ENCODE results near the gene SEPHS2.
"Not testable (repeated sequence)": the region's sequence is repeated elsewhere in the genome, so short reads cannot be mapped to it uniquely, and the experiment has no call there.

The SEPHS2 gene

DNA sequence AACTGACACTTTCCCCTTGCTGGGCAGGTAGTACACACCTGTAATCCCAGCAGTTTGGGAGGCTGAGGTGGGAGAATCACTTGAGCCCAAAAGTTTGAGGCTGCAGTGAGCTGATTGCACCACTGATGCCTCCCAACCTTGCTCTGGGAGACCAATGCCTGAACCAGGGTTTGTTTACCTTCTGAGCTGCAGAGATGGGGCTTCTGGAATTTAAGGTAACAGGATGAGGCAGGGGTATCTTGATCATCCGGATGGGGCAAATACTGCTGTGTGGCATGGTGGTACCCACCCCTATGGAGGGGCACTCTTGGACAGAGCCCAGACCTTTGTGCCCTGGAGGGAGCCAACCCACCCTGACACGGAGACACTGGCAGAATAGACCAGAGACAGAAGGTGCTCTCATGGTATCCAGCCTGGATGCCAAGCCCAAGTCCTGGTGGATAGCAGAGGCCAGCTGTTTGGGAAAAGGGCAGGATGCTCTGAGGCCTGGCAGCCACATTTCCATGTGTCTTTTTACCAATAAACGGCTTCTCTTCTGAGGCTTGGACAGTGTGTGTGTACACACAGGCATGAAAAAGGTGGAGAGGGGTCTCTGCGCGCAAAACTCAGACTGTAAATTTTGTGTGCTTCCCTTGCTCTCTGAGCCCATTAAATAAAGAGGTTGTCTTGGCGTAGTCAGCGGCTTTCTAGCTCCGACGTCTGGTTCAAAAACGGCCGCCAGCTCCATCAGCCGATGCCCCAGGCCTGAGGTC is 46.1 kb downstream of the SEPHS2 start:
- no peak for DNase-seq (ENCODE audit: extremely low read depth in 1 of 2, low read depth in 1 of 2)

DNA sequence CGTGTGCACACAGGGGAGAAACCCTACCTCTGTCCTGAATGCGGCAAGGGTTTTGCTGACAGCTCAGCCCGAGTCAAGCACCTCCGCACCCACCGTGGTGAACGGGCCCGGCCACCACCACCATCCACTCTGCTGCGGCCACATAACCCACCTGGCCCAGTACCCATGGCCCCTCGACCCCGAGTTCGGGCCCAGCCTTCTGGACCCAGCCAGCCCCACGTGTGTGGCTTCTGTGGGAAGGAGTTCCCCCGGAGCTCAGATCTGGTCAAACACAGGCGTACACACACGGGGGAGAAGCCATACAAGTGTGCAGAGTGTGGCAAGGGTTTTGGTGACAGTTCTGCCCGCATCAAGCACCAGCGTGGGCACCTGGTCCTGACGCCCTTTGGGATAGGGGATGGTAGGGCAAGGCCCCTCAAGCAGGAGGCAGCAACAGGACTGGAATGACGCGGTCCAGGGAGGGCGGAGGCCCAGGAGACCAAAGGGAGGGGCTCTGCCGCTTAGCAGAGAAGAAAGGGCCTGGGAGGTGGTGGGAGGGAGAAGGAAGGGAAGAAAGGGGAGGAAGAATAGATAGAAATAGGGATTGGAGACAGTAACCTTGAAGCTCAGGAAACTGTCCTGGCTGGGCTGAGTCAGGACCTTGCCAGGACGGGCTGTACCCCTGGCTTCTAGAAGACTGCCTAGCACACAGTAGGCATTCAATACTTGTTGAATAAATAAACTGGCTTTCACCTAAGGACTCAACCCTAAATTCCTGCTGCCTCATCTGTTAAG is 46.8 kb downstream of the SEPHS2 start:
- DNase-seq (ENCODE audit: extremely low read depth in 1 of 2, low read depth in 1 of 2) = no peak

DNA sequence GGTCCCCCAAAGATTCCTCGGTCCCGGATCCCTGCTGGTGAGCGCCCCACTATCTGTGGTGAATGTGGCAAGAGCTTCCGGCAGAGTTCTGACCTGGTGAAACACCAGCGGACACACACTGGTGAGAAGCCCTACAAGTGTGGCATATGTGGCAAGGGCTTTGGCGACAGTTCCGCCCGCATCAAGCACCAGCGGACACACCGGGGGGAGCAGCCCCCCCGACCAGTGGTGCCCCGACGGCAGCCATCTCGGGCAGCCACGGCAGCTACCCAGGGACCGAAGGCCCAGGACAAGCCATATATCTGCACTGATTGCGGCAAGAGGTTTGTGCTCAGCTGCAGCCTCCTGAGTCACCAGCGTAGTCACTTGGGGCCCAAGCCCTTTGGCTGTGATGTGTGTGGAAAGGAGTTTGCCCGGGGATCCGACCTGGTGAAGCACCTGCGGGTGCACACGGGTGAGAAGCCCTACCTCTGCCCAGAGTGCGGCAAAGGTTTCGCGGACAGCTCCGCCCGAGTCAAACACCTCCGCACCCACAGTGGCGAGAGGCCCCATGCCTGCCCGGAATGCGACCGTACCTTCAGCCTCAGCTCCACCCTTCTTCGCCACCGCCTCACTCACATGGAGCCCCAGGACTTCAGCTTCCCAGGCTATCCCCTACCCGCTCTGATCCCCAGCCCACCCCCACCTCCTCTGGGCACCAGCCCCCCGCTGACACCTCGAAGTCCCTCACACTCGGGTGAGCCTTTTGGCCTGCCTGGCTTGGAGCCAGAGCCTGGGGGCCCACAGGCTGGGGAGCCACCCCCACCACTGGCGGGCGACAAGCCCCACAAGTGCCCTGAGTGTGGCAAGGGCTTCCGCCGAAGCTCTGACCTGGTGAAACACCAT is 47.7 kb downstream of the SEPHS2 start:
- no peak for DNase-seq (ENCODE audit: extremely low read depth in 1 of 2, low read depth in 1 of 2)

DNA sequence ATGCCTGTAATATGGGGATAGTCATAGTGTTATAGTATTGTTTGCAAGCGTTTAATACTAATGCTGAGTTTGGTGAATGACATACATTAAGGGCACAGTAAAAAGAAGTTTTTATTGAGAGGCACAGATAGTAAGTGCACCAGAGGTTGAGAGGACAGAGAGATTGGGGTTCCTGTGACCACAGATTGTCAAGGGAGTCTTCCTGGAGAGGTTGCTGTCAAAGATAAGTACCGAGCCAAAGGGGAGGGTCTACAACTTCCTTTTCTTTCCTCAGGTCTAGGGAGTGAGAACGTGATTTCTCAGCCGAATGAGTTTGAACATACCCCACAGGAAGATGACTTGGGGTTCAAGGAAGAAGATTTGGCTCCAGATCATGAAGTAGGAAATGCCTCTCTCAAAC is 48.6 kb downstream of the SEPHS2 start:
- DNase-seq (ENCODE audit: extremely low read depth in 1 of 2, low read depth in 1 of 2) = no peak

DNA sequence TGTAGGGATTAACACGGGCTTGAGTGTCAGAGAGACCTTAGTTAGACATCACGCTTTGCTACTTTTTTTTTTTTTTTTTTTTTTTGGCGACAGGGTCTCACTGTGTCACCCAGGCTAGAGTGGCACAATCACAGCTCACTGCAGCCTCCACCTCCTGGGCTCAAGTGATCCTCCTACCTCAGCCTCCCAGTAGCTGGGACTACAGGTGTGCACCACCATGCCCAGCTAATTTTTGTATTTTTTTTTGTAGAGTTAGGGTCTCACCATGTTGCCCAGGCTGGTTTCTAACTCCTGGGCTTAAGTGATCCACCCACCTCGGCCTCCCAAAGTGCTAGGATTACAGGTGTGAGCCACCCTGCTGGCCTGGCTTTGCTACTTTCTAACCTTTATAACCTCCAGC is 49.0 kb downstream of the SEPHS2 start:
- DNase-seq (ENCODE audit: extremely low read depth in 1 of 2, low read depth in 1 of 2) = not testable (repeated sequence)

DNA sequence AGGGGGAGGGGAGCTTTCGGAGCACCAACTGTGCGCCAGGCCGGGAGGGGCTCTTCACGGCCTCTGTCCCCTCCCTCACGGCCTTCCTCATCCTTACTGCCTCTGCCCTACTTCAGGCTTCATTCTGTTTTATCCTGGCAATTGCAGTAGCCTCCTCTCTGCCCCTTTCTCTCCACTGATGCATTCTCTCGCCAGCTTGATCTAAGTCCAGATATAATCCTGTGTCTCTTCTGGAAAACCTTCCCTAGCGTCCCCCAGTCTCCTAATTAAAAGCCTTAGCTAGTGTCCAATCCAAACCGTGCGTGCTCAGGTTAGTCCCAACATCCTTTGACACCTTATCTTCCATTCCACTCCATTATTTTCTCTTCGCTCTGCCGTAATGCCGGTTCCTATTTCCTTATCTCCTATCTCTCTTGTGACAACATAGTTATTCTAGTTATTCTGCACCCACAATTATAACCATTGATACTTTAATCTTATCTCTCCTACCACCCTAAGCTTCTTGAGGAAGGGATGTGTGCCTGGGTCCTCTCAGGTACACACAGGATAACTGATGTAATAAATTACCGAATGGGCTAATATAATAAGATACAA is 49.6 kb downstream of the SEPHS2 start:
- no peak for DNase-seq (ENCODE audit: extremely low read depth in 1 of 2, low read depth in 1 of 2)

DNA sequence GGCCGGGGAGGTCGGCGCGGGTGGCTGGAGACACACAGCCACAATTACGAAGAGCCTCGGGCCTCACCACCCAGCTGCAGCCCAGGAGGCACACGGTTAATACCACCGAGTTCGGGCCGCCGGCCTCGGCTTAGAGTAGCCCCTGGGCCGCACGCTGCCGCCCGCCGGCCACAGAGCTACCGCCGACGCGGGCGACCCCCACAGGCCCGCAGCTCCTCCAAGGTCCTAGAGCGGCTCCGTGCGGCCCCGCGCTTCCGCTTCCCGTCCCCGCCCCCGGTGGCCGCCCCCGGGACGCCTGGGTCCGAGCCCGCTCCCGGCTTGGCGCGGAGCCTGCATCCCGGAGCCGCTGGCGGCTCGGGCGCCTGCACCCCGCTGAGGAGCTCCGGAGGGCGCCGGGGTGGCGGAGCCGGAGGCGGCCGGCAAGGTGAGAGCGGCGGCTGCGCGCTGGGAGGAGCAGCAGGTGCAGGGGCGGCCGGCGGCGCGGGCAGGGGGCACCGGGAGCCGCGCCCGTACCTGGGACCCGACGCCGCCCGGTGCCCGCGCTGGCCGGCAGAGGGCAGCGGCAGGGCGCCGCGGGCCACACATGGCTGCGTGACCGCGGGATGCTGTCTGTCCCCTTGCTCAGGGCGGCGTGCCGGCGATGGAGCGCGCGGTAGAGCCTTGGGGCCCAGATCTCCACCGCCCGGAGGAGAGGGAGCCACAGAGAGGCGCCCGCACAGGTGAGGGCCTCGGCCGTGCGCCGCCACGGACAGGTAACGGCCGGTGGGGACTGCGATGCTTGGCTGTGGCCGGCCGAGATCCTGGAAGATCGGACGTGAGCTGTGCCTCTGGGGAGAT is 50.3 kb downstream of the SEPHS2 start, which contains the start of gene ZNF48:
ZNF48 (plus strand) TSS at position 266 of the 837 bp plus-strand sequence; CDS start at position 641, 375 bp downstream.
- peak in 1 of 2 donors; percentile 32 for DNase-seq (ENCODE audit: extremely low read depth in 1 of 2, low read depth in 1 of 2)

DNA sequence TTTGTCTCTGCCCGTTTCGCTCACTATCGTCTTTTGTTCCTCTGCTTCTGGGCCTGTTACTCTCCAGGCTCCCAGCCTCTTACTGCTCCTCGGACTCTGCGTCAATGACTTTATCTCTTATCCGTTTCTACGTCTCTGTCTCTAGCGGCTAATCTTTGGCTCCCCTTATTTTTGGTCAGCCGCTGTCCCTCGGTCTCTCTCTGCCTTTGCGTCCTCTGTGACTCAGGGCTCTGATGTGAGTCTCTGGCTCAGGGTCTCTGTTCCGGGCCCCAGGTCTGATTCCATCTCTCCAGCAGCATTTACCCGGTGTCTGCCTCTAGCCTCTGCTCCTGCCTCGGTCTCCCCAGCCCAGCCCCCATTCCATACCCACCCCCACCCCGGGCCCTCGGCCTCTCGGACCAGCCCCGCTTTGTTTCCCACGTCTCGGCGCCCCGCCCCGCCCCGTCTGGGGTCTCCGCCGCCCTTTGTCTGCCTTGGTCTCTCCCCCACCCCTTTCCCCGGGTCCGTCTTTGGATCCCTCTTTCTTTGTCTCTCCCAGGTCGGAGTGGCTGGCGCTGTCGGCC is 51.0 kb downstream of the SEPHS2 start:
- no peak for DNase-seq (ENCODE audit: extremely low read depth in 1 of 2, low read depth in 1 of 2)

Data from activated CD8-positive, alpha-beta memory T cell treated with anti-CD3 and anti-CD28 coated beads for 1 hour (primary cell).